GM18517 (cell line): ENCODE results near the gene BRF1.
"Not testable (repeated sequence)": the region's sequence is repeated elsewhere in the genome, so short reads cannot be mapped to it uniquely, and the experiment has no call there.

Source experiments
- ATAC-seq: cut with Tn5 transposase; IDR thresholded peaks from one replicate; pipeline ENCODE4 v1.9.1; 2021; ENCODE audit warnings: mild to moderate bottlenecking, moderate library complexity; ENCODE audit not compliant: unreplicated experiment

Gene BRF1, protein sequence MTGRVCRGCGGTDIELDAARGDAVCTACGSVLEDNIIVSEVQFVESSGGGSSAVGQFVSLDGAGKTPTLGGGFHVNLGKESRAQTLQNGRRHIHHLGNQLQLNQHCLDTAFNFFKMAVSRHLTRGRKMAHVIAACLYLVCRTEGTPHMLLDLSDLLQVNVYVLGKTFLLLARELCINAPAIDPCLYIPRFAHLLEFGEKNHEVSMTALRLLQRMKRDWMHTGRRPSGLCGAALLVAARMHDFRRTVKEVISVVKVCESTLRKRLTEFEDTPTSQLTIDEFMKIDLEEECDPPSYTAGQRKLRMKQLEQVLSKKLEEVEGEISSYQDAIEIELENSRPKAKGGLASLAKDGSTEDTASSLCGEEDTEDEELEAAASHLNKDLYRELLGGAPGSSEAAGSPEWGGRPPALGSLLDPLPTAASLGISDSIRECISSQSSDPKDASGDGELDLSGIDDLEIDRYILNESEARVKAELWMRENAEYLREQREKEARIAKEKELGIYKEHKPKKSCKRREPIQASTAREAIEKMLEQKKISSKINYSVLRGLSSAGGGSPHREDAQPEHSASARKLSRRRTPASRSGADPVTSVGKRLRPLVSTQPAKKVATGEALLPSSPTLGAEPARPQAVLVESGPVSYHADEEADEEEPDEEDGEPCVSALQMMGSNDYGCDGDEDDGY

GRCh38 chr14:105300542-105301102, at the start of gene BRF1:
TSS of gene BRF1 (minus strand) at chr14:105301001. CDS start at chr14:105300629, 372 bp downstream.
- ATAC-seq = peak; percentile 75

- no peak for ATAC-seq
Measured at GRCh38 chr14:105349992-105350391, 49.2 kb upstream of the BRF1 start.

- no peak for ATAC-seq
Measured at GRCh38 chr14:105348945-105349699, 48.3 kb upstream of the BRF1 start.

DNA sequence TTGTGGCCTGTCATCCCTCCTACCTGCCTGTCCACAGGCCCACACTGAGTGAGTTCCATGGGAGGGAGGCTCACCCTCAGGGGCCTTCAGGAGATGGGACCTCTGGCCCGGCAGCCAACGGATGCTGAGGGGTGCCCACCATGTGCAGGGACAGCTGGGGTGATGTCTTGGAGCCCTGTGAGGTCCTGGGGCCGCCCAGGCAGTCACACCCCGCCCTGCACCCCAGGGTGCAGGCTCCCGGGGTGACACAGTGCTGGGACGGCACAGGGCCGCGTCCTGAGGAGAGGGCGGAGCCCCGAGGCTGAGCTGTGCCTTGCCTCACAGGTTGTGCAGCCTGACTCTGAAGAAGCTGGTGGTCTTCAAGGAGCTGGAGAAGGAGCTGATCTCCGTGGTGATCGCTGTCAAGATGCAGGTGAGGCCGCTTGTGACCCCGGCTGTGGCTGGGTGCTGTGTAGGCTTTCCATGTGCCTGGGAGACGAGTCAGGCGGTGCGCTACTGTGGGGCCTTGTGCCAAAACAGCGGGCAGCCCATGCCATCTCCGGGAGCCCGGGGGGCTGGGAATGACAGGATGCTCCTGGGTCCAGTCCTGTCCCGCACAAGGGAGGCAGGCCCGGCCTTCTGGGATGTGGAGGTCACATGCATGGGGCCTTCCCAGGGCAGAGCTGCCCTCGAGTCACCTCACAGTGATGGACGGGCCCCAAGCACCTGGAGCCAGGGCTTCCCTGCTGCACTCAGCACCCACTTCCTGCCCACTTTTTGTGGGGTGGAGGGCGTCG, 47.6 kb upstream of the BRF1 start:
- ATAC-seq = no peak

DNA sequence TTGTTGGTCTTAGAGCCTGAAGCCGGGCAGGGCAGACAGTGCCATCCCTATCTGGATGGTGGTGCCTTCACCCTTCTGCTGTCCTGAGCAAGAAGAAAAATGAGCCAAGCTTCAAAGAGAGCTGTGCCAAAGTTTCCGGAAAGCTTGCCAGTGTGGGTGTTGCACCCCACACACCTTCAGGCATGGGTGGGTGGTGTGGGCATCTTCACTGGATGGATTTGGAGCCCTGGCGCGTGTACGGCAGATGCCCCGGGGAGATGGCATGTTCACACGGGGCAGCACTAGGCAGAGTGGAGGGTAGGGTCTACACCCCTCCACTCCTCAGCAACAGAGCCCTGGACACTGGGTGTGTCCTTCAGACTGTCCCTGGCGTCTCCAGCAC, 46.8 kb upstream of the BRF1 start:
- ATAC-seq = no peak

DNA sequence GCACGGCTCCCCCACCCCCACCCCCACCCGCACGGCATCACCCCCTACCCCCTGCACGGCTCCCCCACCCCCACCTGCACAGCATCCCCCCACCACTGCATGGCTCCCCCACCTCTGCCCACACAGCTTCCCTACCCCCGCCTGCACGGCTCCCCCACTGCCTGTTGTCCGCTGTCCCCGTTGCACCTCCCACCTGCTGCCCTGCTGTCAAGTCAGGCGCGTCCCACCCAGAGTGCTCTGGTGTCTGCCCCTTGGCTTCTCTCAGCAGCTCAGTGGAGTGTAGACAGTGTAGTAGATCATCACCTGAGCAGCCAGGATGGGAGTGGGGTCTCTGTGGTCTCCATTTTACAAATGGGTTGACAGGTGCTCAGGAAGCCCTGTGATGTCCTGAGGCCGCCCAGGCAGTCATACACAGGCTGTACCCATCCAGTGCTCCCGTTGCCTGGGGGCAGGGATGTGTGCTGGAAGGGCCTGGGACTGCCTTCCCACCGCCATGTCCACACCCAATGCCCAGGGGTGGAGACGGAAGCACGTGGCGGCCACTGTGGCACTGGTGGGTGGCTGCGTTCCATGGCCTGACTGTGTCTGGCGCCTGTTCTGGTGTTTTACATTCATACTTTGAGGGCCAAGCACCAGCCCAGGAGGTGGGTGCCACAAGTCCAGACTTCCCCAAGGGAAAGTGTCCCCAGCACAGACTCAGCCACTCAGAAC, 46.2 kb upstream of the BRF1 start:
- ATAC-seq = no peak

DNA sequence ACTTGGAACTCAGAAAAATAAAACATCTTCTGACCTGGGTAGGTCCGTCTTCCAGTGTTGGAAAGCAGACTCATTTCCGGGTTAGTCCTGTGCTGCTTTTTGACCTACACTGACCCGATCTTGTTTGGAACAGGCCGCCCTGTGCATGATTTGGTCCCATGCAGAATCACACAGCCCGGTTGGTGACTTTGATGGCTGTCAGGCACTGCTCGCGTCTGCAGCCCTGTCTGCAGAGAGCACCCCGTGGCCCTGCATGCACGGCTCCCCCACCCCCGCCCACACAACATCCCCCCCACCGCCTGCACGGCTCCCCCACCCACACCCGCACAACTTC, 45.4 kb upstream of the BRF1 start:
- no peak for ATAC-seq

GRCh38 chr14:105343194-105343593, 42.4 kb upstream of the BRF1 start:
- no peak for ATAC-seq

DNA sequence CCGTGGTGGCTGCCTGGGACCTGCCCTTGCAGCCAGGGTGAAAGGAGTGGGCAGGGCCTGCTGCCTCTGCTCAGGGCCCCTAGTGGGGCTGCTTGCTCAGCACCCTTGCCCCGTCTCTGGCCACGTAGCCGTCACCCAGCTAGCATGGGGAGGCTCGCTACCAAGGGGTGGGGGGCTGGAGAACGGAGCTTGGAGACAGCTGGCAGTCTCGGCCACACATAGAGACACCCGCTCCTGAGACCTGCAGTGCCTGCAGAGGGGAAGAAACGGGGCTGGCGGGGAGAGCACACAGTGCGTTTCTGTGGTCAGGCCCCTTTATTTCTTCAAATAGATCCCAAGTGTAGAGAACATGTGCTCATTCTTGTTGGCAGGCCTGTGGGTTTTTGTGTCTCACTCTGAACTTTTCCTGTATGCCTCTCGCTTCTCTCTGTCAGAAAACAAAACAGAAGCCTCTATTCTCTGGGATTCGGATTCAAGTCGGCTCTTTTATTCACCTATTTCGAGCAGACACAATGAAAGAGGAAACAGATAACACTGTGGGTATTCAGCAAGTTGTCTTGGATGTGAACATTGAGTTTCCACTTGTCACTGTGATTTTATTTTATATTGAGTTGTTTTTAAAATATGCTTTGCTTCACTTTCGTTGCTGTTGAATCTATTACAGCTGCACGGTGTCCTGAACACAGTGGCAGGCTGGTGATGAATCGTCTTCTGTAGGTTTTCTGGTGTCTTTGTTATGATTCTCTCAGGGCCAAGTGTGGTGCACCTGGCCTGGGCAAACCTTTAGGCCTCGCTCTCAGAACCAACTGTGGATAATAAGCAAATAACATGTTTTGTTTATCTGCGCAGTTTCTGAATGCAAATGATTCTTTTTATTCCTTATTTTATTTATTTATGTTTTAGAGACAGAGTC, 40.3 kb upstream of the BRF1 start:
- no peak for ATAC-seq

- no peak for ATAC-seq
Measured at GRCh38 chr14:105337966-105338741, 37.4 kb upstream of the BRF1 start.

- no peak for ATAC-seq
Measured at GRCh38 chr14:105337433-105337832, 36.6 kb upstream of the BRF1 start.

- ATAC-seq = no peak
Measured at GRCh38 chr14:105336477-105337287, 35.9 kb upstream of the BRF1 start.

- ATAC-seq = no peak
Measured at GRCh38 chr14:105335735-105336476, 35.1 kb upstream of the BRF1 start.

GRCh38 chr14:105335231-105335542, 34.4 kb upstream of the BRF1 start:
- not testable (repeated sequence) for ATAC-seq

GRCh38 chr14:105334383-105335230, 33.8 kb upstream of the BRF1 start:
- ATAC-seq = no peak
